HUES48 (cell line): ENCODE results near the gene UFD1.

Source experiments
- H3K27ac ChIP-seq: one replicate; pipeline ENCODE4 v1.7.0; 2013; ENCODE audit warnings: low read depth, low read length, inconsistent platforms
- H3K27me3 ChIP-seq: 2 replicates; pipeline ENCODE4 v1.6.1; 2013; ENCODE audit warnings: mild to moderate bottlenecking, low read length; ENCODE audit not compliant: control insufficient read depth, insufficient read depth
- H3K36me3 ChIP-seq: 2 replicates; pipeline ENCODE4 v1.6.1; 2013; ENCODE audit warnings: low read length; ENCODE audit not compliant: control insufficient read depth, insufficient read depth
- H3K4me1 ChIP-seq: 2 replicates; pipeline ENCODE4 v1.6.1; 2013; ENCODE audit warnings: mild to moderate bottlenecking, low read length; ENCODE audit not compliant: control insufficient read depth, insufficient read depth
- H3K4me3 ChIP-seq: 2 replicates; pipeline ENCODE4 v1.5.1; 2013; ENCODE audit warnings: mild to moderate bottlenecking, low read depth, low read length
- H3K9ac ChIP-seq: 2 replicates; pipeline ENCODE4 v1.6.1; 2013; ENCODE audit warnings: mild to moderate bottlenecking, low read depth, low read length, moderate library complexity
- H3K9me3 ChIP-seq: 2 replicates; pipeline ENCODE4 v1.6.1; 2013; ENCODE audit warnings: low read length; ENCODE audit not compliant: control insufficient read depth, insufficient read depth

The UFD1 gene

DNA sequence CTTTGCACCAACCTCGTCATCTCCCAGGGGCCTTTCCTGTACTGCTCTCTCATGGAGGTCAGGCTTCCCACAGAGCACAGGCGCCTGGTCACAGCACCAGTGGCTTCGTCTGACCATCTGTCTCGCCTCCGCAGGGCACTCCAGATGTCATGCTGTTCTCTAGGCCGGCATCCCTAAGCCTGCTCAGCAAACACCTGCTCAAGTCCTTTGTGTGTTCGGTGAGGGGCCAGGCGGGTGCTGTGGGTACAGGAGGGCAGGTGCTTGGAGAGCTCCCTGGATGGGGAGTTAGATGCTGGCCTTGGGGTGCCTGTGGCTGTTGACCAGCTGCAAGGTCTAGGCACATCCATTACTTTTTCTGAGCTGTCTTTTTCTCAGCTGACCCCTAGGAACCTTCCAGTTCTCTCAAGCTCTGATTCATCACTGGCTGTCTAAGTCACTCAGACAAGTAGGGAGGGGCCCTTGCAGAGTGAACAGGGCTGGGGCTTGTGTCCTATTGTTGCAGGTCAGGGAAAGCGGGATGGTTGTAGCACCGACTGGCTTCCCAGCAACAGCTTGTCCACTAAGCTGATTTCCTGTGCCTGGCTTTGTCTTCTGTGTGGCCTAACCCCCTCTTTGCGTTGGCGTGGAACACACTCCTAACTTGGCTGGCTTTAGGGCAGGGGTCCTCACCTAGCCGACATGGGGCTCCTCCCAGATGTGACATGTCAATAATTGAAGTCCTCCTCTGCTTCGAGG is 36.0 kb upstream of the UFD1 start:
- no peak overlapping the region for H3K4me3 ChIP-seq
- no peaks in the 10 kb centered on the region for H3K4me1 ChIP-seq
- no peak overlapping the region for H3K27ac ChIP-seq
- no peaks in the 10 kb centered on the region for H3K27me3 ChIP-seq
- peaks cover 61% of the 10 kb centered on the region for H3K36me3 ChIP-seq
- no peak overlapping the region for H3K9ac ChIP-seq
- no peaks in the 10 kb centered on the region for H3K9me3 ChIP-seq

DNA sequence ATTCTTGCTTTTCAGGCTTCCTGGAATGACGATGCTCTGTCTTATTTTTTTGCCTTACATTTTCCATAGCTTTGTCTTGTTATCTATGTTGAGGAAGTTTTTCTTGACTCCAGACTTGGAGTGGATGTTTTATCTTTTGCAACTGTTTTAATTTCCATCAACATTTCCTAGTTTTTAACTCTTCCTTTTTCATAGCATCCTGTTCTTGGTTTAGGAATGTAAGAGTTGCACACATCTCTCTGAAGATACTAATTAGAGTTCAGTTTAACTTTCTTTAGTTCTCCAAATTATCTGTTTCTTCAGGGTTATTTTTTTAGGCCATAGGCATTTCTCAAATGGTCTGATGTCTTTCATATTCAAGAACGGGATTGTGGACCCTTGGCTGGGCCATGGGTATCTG is 34.8 kb upstream of the UFD1 start:
- Histone ChIP-seq H3K36me3 (peaks cover 58% of the 10 kb centered on the region), H3K27ac (no peak overlapping the region), H3K4me3 (no peak overlapping the region)

DNA sequence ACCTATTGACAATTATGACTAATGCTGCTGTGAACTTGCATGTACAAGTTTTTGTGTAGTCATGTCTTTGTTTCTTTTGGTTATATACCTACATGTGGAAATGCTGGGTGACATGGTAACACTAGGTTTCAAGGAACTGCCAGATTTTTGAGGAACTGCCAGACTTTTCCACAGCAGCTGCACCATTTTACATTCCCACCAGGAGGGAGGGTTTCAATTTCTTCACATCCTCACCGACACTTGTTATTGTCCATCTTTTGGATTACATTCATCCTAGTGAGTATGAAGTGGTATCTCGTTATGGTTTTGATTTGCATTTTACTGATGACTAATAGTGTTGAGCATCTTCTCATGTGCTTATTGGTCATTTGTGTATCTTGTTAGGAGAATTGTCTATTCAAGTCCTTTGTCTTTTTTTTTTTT is 31.9 kb upstream of the UFD1 start:
- no peak overlapping the region for H3K4me3 ChIP-seq
- no peak overlapping the region for H3K9ac ChIP-seq
- H3K4me1 ChIP-seq, result no peaks in the 10 kb centered on the region
- no peak overlapping the region for H3K27ac ChIP-seq
- H3K36me3 ChIP-seq, result peaks cover 76% of the 10 kb centered on the region
- no peaks in the 10 kb centered on the region for H3K27me3 ChIP-seq
- H3K9me3 ChIP-seq, result no peaks in the 10 kb centered on the region

More for the DNA sequence above, 34.8 kb upstream of the UFD1 start:
- H3K9me3 ChIP-seq, result no peaks in the 10 kb centered on the region
- H3K27me3 ChIP-seq, result no peaks in the 10 kb centered on the region
- no peak overlapping the region for H3K9ac ChIP-seq
- no peaks in the 10 kb centered on the region for H3K4me1 ChIP-seq

DNA sequence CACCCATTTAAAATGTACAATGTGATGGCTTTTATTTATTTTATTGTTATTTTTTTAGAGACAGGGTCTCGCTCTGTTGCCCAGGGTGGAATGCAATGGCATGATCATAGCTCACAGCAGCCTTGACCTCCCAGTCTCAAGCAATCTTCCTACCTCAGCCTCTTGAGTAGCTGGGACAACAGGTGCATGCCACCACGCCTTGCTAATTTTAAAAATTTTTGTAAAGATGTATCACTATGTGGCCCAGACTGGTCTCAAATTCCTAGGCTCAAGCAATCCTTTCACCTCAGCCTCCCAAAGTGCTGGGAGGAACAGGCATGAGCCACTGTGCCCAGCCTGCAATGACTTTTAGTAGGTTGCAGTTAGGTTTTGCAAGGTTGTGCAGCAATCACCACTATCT is 30.9 kb upstream of the UFD1 start:
- Histone ChIP-seq H3K9ac (no peak overlapping the region), H3K36me3 (peaks cover 75% of the 10 kb centered on the region), H3K27ac (no peak overlapping the region), H3K9me3 (no peaks in the 10 kb centered on the region), H3K27me3 (no peaks in the 10 kb centered on the region), H3K4me1 (no peaks in the 10 kb centered on the region), H3K4me3 (no peak overlapping the region)

DNA sequence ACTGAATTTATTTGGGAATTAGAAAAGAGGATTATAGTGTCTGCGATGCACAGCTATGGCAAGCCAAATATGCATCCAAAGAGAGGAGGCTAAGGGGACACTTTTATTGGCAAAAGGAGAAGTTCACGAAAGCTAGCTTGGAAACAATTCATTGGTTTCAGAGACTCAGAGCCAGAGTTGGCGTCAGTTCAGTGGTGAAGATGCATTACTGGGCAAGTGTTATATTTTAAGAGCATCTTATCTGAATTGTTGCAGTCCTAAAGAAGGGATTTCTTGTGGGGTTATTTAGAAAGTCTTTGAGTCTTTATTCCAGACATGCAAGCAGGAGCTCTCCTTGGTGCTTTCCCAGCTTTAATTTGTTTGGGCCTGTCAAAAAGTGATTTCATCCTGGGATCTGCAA is 30.2 kb upstream of the UFD1 start:
- Histone ChIP-seq H3K4me1 (no peaks in the 10 kb centered on the region), H3K9ac (no peak overlapping the region), H3K27me3 (no peaks in the 10 kb centered on the region), H3K36me3 (peaks cover 68% of the 10 kb centered on the region), H3K4me3 (no peak overlapping the region), H3K9me3 (no peaks in the 10 kb centered on the region), H3K27ac (no peak overlapping the region)

DNA sequence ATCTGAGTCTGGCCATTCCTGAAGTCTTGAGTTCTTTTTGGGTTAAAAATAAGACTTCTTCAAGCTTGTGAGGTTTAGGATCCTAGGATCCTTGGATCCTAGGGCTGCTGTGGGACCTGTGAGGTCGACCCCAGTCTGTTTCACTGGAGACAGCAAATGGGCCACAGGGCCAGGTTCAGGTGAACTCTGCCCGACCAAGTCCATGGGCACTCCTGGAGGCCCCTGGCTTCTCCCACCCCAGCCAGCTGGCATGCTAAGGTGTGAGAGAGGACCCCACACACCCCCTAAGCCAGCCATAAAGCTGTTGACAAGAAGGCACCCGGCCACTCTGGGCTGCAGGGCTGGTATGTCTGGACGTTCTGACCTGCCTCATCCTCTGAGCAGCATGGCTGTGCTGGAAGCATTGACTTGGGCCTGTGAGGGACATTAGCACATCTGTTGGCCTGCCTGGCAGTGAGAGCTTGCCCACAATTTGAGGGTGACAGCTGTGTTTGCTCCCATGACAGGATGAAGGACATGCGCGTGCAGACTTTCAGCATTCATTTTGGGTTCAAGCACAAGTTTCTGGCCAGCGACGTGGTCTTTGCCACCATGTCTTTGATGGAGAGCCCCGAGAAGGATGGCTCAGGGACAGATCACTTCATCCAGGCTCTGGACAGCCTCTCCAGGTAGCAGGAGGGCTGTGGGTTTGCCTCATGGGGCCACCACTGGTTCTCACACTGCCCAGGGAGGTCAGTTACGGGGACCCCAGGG is 29.2 kb upstream of the UFD1 start:
- Histone ChIP-seq H3K9ac (no peak overlapping the region), H3K4me3 (no peak overlapping the region), H3K27ac (no peak overlapping the region), H3K36me3 (peaks cover 59% of the 10 kb centered on the region), H3K27me3 (no peaks in the 10 kb centered on the region), H3K9me3 (no peaks in the 10 kb centered on the region), H3K4me1 (peaks cover 2% of the 10 kb centered on the region; the same call in 1 of the 2 replicates)

DNA sequence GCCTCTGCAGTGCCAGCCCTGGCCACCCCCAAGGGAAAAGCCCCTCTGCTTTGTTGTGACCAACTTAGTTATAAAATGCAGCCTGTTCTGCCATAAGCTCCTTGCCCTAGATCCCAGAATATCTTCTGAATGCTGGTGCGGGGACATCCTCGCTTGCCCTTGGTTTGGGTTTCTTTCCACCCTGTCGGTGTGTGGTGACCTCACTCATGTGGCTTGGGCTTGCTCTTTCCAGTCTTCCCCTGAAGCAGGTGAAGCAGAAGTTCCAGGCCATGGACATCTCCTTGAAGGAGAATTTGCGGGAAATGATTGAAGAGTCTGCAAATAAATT is 28.5 kb upstream of the UFD1 start:
- peaks cover 53% of the 10 kb centered on the region for H3K36me3 ChIP-seq
- peaks cover 4% of the 10 kb centered on the region; the same call in 1 of the 2 replicates for H3K4me1 ChIP-seq
- H3K27me3 ChIP-seq, result no peaks in the 10 kb centered on the region
- no peak overlapping the region for H3K9ac ChIP-seq
- H3K4me3 ChIP-seq, result no peak overlapping the region
- no peaks in the 10 kb centered on the region for H3K9me3 ChIP-seq
- no peak overlapping the region for H3K27ac ChIP-seq

DNA sequence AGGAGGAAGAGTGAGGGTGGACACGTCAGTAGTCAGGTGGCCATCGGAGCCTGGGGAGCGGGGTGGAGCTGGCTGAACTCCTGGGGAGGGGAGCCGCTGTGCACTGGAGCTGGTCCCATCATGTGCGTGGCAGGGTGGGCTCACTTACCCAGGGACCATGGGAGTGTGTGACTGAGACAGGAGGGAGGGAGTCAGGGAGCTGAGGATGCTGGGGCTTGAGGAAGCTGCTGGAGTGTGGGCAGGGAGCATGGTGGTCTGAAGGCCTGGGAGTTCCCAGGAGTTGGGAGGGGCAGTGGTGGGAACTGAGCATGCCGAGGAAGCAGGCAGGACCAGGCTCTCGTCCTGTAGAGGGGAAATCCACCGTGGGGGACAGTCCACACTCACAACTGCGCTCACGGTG is 27.2 kb upstream of the UFD1 start:
- H3K36me3 ChIP-seq, result peaks cover 41% of the 10 kb centered on the region
- no peaks in the 10 kb centered on the region for H3K27me3 ChIP-seq
- no peak overlapping the region for H3K4me3 ChIP-seq
- H3K4me1 ChIP-seq, result peaks cover 4% of the 10 kb centered on the region; the same call in 1 of the 2 replicates
- H3K27ac ChIP-seq, result no peak overlapping the region
- H3K9me3 ChIP-seq, result no peaks in the 10 kb centered on the region
- no peak overlapping the region for H3K9ac ChIP-seq

DNA sequence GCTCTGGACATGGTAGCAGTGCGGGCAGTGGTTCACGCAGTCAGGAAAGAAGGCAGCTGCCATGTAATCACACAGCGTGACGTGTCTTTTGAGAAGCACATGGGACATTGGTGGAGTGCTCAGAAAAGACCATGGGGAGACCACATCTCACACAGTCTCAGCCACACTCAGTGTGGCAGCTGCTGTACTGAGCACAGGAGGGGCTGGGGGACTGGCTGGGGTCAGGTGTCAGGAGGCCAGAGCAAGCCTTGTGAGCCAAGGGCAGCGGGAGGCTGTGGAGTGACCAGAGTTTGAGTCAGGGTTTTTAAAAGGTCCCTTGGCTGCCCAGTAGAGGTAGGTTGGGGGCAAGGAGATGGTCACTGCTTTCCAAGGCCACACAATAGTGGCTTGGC is 26.7 kb upstream of the UFD1 start:
- Histone ChIP-seq H3K9ac (no peak overlapping the region), H3K36me3 (peaks cover 36% of the 10 kb centered on the region), H3K4me1 (peaks cover 4% of the 10 kb centered on the region; the same call in 1 of the 2 replicates), H3K9me3 (no peaks in the 10 kb centered on the region), H3K4me3 (no peak overlapping the region), H3K27ac (no peak overlapping the region), H3K27me3 (no peaks in the 10 kb centered on the region)

DNA sequence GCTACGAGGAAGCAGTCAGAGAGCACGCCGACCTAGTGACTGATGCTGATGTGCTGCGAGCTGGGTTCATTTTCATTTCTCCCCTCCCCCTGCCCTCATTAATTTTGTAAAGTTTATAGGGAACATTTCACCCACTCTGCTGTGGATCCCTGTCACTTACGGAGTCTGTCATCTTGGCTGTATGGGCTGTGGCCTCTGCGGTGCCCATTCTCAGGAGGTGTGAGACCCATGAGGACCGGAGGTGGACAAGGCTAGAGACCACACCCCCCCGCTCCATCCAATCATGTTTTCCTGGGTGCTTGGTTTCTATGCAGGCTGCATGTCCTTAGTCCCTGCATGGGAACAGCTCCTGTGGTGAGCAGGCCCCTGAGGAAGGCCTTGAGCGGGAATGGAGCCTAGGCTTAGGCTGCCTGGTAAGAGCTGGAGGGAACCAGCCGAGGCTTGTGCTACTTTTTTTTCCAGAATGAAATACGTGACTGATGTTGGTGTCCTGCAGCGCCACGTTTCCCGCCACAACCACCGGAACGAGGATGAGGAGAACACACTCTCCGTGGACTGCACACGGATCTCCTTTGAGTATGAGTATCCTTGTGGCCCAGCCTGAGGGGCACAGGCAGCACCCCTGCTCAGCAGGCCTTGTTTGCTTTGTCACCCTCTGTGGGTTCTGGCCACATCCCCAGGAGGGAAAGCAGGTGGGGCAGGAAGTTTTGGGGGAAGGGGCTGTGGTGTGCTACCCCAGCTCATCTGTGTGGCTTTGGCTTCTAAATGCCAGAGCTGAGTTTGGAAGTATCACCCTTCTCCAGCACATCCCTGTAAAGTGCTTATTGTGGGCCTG is 26.1 kb upstream of the UFD1 start:
- Histone ChIP-seq H3K27ac (no peak overlapping the region), H3K9ac (no peak overlapping the region), H3K4me1 (peaks cover 4% of the 10 kb centered on the region; the same call in 1 of the 2 replicates), H3K27me3 (no peaks in the 10 kb centered on the region), H3K36me3 (peaks cover 36% of the 10 kb centered on the region), H3K9me3 (no peaks in the 10 kb centered on the region), H3K4me3 (no peak overlapping the region)

DNA sequence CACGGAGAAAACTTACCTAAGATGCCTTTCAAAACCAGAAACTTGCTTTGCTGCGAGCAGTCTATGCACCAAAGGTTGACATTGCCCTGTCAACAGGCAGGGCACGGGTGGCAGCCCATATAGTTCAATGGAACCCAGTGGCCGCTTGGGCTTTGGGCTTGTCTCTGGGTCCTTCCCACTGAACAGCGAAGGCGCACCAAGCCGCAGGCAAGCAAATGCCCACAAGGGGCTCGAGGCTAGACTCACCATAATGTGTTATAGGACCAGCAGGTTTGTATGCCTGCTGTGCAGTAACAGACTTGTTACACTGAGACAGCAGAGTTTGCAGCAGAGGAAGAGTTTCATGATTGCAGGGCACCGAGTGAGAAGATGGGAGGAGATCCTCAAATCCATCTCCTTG is 24.9 kb upstream of the UFD1 start:
- Histone ChIP-seq H3K36me3 (peaks cover 40% of the 10 kb centered on the region), H3K27me3 (no peaks in the 10 kb centered on the region), H3K4me1 (peaks cover 4% of the 10 kb centered on the region; the same call in 1 of the 2 replicates), H3K9me3 (no peaks in the 10 kb centered on the region), H3K27ac (peak overlapping the region; percentile 12), H3K9ac (no peak overlapping the region), H3K4me3 (no peak overlapping the region)
